GM13976 (cell line): ENCODE data around the gene DAGLA.

Experiments used
- DNase-seq: peaks from one replicate; pipeline ENCODE4 v3.0.0; 2012; ENCODE audit warnings: low spot score
- in situ Hi-C: fragments of 300-500 bp; cut with MboI; formaldehyde crosslinking; loops from one replicate; pipeline ENCODE4 v1.12.0; 2022; ENCODE audit warnings: low sequenced_read_pairs, mixed read lengths, inconsistent platforms; ENCODE audit not compliant: unreplicated experiment
- TF ChIP-seq, protein P1 (sequence below): IDR thresholded peaks from 2 replicates; pipeline ENCODE4 v1.5.1; 2012; ENCODE audit warnings: borderline replicate concordance, mild to moderate bottlenecking; ENCODE audit not compliant: insufficient read depth; ENCODE audit errors: extremely low read depth, missing control alignments, control extremely low read depth

DAGLA gene

DNA sequence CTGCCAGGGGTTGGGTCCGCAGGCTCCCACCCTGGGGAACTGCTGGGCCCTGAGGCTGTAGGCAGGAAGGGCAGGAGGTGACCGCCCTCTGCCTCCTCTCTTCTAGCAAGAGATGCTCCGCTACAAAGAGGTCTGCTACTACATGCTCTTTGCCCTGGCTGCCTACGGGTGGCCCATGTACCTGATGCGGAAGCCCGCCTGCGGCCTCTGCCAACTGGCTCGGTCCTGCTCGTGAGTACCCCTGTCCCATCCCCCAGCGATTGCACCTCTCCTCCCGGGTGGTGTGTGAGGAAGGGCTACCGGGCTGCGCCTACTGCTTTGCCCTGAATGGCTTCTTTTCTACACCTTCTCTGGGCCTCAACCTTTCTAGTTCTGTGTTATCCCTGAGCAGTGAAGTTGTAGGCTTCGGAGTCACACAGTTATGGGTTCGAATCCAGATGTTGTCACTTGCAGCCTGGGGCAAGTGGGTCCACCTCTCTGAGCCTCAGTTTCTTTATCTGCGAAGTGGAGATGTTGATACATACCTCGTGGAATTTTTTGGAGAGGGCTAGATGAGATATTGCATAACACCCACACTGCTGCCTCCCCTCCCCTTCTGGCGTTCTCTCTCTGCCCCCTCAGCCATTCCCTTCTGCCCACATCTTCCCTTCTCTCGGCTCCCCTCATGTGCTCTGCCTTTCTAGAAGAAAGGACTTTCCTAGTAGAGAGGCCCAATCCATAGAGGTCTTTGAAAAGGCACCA lies 51.2 kb downstream of the DAGLA start:
- in situ Hi-C loops: no loop called here
- DNase-seq: no peak
- TF ChIP-seq, protein P1, sequence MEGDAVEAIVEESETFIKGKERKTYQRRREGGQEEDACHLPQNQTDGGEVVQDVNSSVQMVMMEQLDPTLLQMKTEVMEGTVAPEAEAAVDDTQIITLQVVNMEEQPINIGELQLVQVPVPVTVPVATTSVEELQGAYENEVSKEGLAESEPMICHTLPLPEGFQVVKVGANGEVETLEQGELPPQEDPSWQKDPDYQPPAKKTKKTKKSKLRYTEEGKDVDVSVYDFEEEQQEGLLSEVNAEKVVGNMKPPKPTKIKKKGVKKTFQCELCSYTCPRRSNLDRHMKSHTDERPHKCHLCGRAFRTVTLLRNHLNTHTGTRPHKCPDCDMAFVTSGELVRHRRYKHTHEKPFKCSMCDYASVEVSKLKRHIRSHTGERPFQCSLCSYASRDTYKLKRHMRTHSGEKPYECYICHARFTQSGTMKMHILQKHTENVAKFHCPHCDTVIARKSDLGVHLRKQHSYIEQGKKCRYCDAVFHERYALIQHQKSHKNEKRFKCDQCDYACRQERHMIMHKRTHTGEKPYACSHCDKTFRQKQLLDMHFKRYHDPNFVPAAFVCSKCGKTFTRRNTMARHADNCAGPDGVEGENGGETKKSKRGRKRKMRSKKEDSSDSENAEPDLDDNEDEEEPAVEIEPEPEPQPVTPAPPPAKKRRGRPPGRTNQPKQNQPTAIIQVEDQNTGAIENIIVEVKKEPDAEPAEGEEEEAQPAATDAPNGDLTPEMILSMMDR: no peak

DNA sequence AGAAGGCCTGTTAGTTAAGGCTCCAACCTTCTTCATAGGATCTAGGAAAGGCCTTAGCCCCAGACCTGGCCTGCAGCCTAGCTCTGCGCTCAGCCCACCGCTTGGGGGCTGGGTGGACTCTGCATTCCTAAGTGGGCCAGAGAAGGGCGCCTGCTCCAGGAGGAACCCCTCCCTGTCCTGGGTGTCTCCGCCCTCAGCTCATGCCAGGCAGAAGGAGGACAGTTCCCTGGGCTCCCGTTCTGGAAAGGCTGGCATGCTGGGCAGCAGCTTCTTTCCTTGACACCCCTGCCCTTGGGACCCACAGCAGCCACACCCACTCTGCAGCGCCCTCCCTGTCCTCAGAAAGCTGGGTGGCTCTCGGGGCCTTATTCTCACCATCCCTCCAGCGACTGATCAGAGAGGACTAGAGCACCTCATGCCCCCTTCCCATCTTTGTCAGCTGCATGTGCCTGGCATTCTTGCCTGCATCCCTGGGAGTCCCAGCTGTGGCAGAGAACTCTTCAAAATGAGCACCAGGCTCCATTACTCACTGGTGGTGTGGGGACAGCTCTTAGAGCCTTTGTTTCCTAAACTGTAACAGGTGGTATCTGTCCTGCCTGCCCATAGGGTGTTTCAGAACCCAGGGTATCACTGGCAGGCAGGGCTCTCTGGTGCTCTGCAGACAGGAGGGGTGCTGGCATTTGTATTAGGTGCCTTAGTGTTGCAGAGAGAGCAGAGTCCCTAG lies 51.9 kb downstream of the DAGLA start:
- TF ChIP-seq, protein P1: no peak
- in situ Hi-C loops: no loop called here
- DNase-seq: no peak

DNA sequence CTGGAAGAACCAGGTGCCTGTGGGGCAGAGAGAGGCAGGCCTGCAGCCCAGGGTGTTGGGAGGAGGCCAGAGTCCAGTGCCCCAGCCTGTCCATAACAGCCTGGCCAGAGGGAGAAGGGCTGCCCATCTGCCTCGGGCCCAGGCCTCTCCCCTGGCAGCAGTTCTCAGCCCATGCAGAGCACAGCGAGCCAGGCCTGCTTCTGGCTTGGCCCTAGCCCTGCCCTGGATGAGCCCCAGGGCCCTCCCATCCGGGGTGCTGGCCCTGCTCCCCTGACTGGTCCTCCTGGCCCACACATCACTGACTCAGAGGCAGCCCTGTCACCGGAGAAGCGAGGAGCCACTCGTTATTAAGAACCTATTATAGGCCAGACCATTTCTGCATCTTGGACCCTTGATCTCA lies 52.5 kb downstream of the DAGLA start:
- TF ChIP-seq, protein P1: no peak
- in situ Hi-C loops: no loop called here
- DNase-seq: no peak

DNA sequence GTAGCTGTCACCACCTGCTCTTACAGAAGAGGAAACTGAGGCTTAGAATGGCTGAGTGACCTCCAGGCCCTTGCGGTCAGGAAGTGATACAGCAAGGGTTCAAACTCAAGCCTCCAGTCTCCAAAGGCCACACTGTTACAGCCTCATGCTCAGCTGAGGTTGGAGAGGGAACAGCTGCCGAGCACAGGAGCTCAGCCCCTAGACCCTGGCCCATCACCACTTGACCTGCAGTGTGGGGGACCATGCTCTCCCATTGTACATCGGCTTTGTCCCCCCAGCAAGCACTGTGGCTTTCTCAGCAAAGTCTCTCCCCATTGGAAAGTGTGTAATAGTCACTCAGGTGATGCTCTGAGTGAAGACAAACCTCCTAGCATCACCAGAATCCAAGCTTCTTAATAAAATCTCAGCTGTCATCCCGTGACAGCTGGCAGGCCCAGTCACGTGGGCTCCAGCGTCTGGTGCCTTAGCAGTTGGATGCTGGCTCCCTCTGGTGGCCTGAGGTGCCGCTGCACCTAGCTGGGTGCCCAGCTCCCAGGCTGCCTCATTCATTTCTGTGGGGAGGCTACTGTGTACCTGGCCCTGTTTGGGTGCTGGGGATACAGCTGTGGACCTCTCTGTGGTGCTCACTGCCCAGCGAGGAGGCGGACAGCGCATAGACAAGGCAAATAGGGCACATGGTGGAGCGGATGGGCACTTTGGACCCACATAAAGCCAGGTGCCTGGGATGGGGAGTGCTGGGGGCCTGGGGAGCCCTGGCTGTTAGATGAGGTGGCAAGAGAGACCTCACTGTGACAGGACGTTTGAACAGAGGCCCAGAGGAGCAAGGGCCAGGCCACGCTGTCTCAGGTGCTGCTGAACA lies 53.2 kb downstream of the DAGLA start:
- TF ChIP-seq, protein P1: peak; percentile 99
- in situ Hi-C loops: no loop called here
- peak; percentile 97 for DNase-seq

DNA sequence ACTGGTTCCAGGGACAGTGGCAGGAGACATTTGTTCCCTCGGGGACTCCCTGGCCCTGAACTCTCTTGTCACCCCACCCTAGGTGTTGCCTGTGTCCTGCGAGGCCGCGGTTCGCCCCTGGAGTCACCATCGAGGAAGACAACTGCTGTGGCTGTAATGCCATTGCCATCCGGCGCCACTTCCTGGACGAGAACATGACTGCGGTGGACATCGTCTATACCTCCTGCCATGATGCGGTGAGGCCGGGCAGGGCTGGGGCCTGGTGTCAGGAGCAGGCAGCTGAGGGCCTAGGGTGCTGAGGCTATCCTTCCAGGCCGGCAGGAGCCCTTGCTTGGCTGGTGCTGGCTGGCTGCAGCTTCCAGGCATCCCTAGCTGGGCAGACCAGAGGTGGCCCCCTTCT lies 54.6 kb downstream of the DAGLA start:
- DNase-seq: no peak
- in situ Hi-C loops: no loop called here
- TF ChIP-seq, protein P1: no peak

DNA sequence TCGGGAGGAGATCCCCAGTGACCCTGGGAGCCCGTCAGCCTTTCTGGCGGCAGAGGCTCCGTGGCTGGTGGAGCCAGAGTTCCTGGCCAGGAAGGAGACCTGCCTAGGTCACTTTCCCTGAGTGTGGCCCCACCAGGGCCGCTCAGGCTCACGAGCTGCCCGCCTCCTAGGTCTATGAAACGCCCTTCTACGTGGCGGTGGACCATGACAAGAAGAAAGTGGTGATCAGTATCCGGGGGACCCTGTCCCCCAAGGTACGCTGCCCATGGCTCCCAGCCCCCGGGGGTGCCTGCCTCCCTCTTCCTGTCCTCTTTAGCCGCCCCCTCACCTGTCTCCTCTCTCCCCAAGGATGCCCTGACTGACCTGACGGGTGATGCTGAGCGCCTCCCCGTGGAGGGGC lies 55.2 kb downstream of the DAGLA start:
- DNase-seq: no peak
- in situ Hi-C loops: no loop called here
- TF ChIP-seq, protein P1: no peak
